Glomerular endothelial cell (primary cell): ENCODE results near the gene CCNYL1. TPM values are rescaled to one million over a fixed set of nuclear protein-coding genes. Genes with fewer than 3 reads are reported as not detected.

ENCODE experiments used
- DNase-seq: peaks from one replicate; pipeline ENCODE4 v3.0.0-alpha.2; 2011; ENCODE audit warnings: low read depth, low spot score; ENCODE audit errors: extremely low read depth
- total RNA-seq: library from RNA; depleted of rRNA; stranded (reverse); fragments of >200 nt; gene quantifications from 2 replicates; pipeline ENCODE4 v1.2.3, GENCODE V29; 2015

The CCNYL1 gene
- total RNA-seq, 1 donor from 2014 or later = 54.1 TPM

- no peak for DNase-seq
Observed at GRCh38 chr2:207784898-207785297, 73.5 kb downstream of the CCNYL1 start.

DNA sequence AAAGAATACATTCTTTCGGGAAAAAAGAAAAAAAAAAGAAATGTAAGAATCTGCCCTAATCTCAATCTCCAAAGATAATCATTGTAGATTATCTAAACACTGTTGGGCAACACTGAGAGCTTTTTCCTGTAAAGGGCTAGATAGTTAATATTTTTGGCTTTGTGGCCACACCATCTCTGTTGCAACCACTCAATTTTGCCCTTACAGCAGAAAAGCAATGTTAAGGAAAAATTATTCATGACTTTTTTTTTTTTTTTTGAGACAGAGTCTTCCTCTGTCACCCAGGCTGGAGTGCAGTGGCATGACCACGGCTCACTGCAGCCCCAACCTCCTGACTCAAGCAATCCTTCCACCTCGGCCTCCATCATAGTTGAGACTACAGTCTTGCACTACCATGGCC, 75.6 kb downstream of the CCNYL1 start:
- DNase-seq = no peak

- no peak for DNase-seq
Observed at GRCh38 chr2:207787800-207788199, 76.4 kb downstream of the CCNYL1 start.

DNA sequence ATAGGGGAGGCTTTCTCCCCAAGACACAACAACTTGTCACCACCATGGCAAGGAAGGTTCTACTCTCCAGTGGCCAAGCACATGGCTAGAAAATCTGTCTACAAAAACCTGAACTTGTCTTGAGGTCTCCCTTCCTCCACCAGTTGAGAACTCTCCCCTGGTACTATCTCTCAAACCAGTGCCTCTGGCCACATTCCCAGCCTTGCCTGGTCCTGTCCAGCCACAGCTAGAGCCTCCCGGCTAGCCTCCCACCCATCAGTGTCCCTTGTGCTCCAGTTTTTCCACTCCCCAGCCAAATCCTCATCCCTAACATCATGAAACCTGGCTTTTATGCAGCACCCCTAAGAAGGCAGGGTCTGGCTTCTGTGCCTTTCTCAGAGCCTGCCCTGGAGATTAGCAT, 79.5 kb downstream of the CCNYL1 start:
- no peak for DNase-seq

DNA sequence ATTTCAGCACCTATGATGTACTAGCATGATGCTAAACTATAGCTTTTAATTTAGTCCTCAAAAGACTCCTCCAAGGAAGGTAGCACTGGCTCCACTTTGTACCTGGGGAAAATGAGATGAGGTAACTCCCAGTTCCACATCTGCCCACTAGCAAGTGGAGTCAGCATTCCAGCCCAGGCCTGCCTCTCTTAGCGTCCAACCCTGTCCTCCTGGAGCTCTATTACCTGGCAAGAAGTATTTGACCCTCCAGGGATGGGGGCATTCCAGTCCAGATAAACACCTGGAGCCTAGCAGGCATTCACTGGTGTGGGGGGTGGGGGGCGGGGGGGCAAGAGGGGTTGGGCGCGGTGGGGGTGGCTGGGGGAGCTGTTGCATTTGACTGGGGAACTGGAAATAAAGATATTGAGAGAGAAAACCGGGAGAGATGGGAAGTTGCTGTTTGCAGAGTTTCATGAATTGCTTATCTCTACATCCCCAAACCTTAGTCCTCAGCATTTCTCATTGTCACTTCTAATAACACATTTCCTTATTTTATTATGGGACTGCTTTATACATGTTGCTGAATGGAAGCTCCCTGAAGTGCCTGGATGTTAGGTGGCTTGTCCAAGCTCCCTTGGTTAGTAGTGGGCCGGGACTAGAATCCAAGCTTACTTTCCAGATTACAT, 80.3 kb downstream of the CCNYL1 start:
- DNase-seq = no peak

DNA sequence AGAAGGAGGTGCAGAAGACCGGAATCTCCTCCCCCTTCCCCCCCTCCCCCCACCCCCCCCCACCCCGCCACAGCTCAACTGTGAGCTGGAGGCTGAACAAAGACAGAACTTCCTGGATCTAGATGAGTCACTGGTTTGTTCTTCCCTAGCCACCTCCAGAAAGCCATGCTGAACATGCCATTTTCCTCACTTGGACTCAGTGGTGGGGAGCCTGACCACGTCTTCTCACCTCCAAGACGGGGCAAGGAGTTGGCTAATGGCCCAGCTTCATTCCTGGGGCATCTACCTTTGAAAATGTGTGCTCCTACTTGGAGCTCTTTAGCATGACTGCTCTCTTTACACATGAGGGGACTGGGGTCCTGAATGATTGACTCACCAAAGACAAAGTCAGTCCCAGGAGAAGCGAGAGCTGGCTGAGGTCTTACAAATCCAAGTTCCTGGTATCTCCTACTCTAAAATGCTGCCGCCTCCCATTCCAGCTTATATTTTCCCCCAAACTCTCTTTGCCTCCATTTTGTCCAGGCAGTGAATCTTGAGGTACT, 80.9 kb downstream of the CCNYL1 start:
- no peak for DNase-seq

DNA sequence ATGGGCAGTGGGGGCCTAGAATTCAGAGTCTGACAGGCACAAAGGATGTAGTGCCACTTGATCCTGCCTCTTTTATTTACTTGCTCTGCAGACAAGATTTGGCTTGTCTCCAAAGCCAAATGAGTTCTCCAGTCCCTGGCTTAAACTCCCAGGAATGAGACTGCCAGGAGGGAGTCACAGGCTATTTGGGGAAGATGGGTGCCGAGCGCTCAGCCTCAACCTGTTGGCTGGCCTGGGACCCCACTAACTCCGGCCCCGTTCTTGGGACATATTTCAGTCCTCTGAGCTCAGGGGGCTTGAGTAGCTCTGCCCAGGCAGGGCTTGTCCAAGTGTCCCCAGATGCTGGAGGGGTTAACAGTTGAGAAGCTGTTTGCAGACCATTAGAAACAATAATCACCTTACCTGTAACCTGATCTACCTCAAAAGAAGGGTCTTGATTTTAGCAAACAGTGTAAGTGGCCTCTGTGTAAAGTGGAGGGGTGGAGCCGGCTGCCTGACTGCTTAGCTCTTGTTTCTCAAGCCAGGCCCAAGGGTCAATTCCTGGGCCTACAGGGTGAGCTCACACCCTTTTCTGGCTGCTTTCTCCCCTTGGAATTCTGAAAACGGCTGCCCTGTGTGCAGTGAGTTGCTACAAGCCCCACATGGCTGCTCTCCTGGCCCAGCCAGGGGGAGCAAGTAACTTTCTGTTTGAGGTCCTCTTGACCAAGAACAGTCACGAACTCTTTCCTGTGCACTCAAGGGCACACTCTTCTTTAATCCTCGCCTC, 85.3 kb downstream of the CCNYL1 start:
- DNase-seq = no peak

GRCh38 chr2:207801259-207801658, 89.8 kb downstream of the CCNYL1 start:
- no peak for DNase-seq

DNA sequence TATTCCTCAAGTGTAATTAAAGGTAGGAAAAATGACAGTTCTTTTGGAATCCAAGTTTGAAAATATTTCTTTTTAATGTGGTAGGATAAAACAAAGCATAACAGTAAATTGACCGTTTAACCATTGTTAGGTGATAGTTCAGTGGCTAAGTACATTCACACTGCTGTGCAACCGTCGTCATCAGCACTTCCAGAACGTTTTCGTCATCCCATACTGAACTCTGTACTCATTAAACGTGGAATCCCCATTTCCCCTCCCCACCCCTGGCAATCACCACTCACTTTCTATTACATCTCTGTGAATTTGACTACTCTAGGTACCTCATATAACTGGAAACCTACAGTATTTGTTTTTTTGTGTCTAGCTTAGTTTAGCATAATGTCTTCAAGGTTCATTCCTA, 91.2 kb downstream of the CCNYL1 start:
- DNase-seq = no peak

Other genes starting within 250 kb of the CCNYL1 start
- 28.1 and 47.6 TPM in 2 replicates for gene CREB1, start 181.7 kb upstream of the CCNYL1 start, total RNA-seq
- 17.7 and 22.5 TPM in 2 replicates for gene METTL21A, start 86.2 kb upstream of the CCNYL1 start, total RNA-seq
- 2.2 and 3.8 TPM in 2 replicates for gene FZD5, start 58.3 kb downstream of the CCNYL1 start, total RNA-seq